ENCODE measurements around the gene ESAM.

Gene ESAM

GRCh38 chr11:124752471-124753102, 9.5 kb downstream of the ESAM start:
- TF ChIP-seq GATA2 (IDR thresholded peaks at IDR 0.05; ENCODE audit: low read depth, low read length) (no peak), GATA3 (IDR thresholded peaks at IDR 0.05; ENCODE audit: low read depth, low read length) (no peak)

DNA sequence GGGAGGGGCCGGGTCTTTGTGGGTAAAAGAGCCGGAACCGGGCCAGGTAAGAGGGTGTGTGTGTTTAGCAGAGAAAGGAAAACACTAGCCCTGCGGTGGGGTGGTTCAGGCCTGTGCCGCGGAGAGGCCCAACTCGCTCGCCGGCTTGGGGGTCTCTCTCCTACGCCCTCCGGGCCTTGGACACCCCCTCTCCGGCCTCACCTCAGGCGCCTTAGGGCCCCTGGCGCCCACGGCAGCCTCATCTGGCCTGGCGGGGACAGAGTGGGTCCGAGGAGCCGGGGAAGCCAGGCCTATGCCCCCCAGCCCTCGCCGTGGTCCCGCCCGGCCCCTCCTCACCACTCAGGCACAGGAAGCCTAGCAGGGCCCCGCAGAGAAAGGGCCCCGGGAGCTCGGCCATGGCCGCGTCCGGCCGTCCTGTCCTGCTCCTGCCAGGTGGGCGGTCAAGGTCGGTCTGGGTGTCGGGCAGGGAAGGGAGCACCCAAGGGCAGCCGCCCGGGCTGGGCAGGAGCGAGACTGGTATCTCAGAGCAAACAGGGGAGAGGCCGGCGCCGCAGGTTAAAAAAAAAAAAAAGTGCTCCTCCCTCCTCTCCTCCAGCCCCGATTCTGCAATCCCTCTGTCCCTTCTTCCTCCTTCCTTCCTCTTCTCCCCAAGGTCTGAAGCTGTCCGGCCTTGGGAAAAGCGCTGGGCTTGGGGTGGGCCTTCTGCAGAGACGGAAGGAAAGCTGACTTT, 10.2 kb downstream of the ESAM start, which contains the start of gene VSIG2:
Gene VSIG2, minus strand, starts transcription at position 515 of the 730 bp plus-strand sequence. Its CDS starts 118 bp downstream, at position 397.
- TF ChIP-seq GATA3 (IDR thresholded peaks at IDR 0.05; ENCODE audit: low read depth, low read length) (no peak), GATA2 (IDR thresholded peaks at IDR 0.05; ENCODE audit: low read depth, low read length) (no peak)

DNA sequence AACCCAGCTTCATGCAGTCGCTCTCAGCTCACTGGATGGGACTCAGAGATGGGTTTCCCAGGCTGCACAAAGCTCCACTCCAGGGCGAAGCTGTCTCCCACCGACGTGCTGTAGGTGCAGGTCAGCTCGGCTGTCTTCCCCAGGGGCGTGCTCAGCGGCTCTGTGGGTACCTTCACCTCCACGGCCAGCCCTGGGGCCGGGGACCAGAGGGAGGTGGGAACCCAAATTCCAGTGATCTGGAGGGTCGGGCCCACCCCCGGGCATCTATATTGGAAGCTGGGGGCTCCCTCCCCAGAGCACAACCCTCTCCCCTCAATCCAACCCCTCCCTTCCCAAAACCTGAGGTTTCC, 10.7 kb downstream of the ESAM start:
- TF ChIP-seq GATA2 (IDR thresholded peaks at IDR 0.05; ENCODE audit: low read depth, low read length) (no peak), GATA3 (IDR thresholded peaks at IDR 0.05; ENCODE audit: low read depth, low read length) (no peak)

DNA sequence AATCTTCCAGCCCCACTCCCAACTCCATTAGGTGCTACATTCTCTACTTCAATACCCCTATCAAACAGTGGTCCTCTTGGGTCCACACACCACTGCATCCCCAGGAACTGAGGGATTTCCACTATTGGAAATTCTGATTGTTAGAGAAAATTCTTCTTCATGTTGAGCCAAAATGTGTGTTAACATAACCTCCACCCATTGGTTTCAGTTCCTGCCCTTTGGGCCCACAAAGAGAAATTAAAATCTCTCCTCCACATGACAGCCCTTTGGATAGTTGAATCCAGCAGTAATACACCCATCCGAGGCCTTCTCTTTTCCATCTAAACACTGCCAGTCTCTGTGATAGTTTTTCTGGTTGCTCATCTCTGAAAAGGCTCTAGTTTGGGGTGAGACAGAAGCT, 12.2 kb downstream of the ESAM start:
- TF ChIP-seq GATA3 (IDR thresholded peaks at IDR 0.05; ENCODE audit: low read depth, low read length) (no peak), GATA2 (IDR thresholded peaks at IDR 0.05; ENCODE audit: low read depth, low read length) (no peak)

- TF ChIP-seq GATA2 (IDR thresholded peaks at IDR 0.05; ENCODE audit: low read depth, low read length) (no peak), GATA3 (IDR thresholded peaks at IDR 0.05; ENCODE audit: low read depth, low read length) (no peak)
Observed at GRCh38 chr11:124748481-124749343, 13.4 kb downstream of the ESAM start.

GRCh38 chr11:124748100-124748418, 14.0 kb downstream of the ESAM start:
- TF ChIP-seq GATA2 (IDR thresholded peaks at IDR 0.05; ENCODE audit: low read depth, low read length) (no peak), GATA3 (IDR thresholded peaks at IDR 0.05; ENCODE audit: low read depth, low read length) (no peak)

GRCh38 chr11:124747406-124748099, 14.5 kb downstream of the ESAM start:
- TF ChIP-seq GATA2 (IDR thresholded peaks at IDR 0.05; ENCODE audit: low read depth, low read length), result no peak
- no peak for TF ChIP-seq GATA3 (IDR thresholded peaks at IDR 0.05; ENCODE audit: low read depth, low read length)

GRCh38 chr11:124746621-124747243, 15.4 kb downstream of the ESAM start:
- TF ChIP-seq GATA2 (IDR thresholded peaks at IDR 0.05; ENCODE audit: low read depth, low read length) (no peak), GATA3 (IDR thresholded peaks at IDR 0.05; ENCODE audit: low read depth, low read length) (no peak)

- TF ChIP-seq GATA2 (IDR thresholded peaks at IDR 0.05; ENCODE audit: low read depth, low read length) (no peak), GATA3 (IDR thresholded peaks at IDR 0.05; ENCODE audit: low read depth, low read length) (no peak)
Observed at GRCh38 chr11:124745835-124746620, 16.1 kb downstream of the ESAM start.

GRCh38 chr11:124745270-124745834, 16.7 kb downstream of the ESAM start:
- TF ChIP-seq GATA3 (IDR thresholded peaks at IDR 0.05; ENCODE audit: low read depth, low read length) (no peak), GATA2 (IDR thresholded peaks at IDR 0.05; ENCODE audit: low read depth, low read length) (no peak)

- TF ChIP-seq GATA3 (IDR thresholded peaks at IDR 0.05; ENCODE audit: low read depth, low read length) (no peak), GATA2 (IDR thresholded peaks at IDR 0.05; ENCODE audit: low read depth, low read length) (no peak)
Observed at GRCh38 chr11:124743050-124743449, 19.0 kb downstream of the ESAM start.

DNA sequence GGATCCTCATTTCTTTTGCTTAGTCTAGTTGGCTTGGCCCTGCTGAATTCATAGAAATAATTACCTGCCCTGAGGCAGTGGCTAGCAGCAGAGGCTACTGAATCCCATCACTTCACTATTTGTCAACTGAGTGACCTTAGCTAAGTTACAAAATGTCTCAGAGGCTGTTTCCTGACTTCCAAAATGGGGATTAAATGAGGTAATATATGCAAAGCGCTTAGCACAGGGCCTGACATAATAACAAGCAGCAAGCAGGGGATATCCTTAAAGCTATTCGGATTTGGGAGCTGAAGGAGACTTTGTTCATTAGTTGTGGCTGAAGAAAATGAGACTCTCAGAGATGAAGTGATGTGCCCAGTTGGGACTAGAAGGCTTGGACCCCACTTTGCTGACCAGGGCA, 19.5 kb downstream of the ESAM start:
- TF ChIP-seq GATA2 (IDR thresholded peaks at IDR 0.05; ENCODE audit: low read depth, low read length) (no peak), GATA3 (IDR thresholded peaks at IDR 0.05; ENCODE audit: low read depth, low read length) (no peak)
